A673 (cell line): ENCODE data around the gene ASCL4. TPM values are rescaled to one million over a fixed set of nuclear protein-coding genes. Genes with fewer than 3 reads are reported as not detected.

Experiments
- BruUV-seq: library from RNA; stranded (reverse); fragments of 400-500 nt; replicated peaks from 2 replicates; lab custom pipeline; 2021; lab: Mats Ljungman, UMichigan
- CTCF ChIA-PET: fragments of 300-600 bp; sonication (Branson Sonifier 250); formaldehyde crosslinking; loops from one replicate; lab custom pipeline; 2022; ENCODE audit warnings: antibody characterized with exemption; lab: Charles Lee
- POLR2A ChIA-PET: fragments of 300-600 bp; sonication (Branson Sonifier 250); formaldehyde crosslinking; loops from one replicate; lab custom pipeline; 2022; ENCODE audit warnings: antibody characterized with exemption; ENCODE audit not compliant: low non-redundant PET; lab: Charles Lee
- DNase-seq: peaks from one replicate; pipeline ENCODE4 v3.0.0-alpha.2; 2015; ENCODE audit warnings: low spot score
- H3K27ac ChIP-seq: fragments of 200-600 bp; sonication (generic); 2 replicates; pipeline ENCODE4 v1.5.1; 2016; ENCODE audit warnings: mixed run types, low read depth, mild to moderate bottlenecking, mixed read lengths, antibody characterized with exemption, low read length; ENCODE audit not compliant: poor library complexity, severe bottlenecking
- H3K27me3 ChIP-seq: fragments of 200-600 bp; sonication (generic); replicated peaks from 2 replicates; pipeline ENCODE4 v1.6.1; 2017; ENCODE audit warnings: mixed run types, low read depth, mild to moderate bottlenecking, mixed read lengths, antibody characterized with exemption, low read length; ENCODE audit not compliant: insufficient read depth, poor library complexity
- H3K36me3 ChIP-seq: fragments of 200-600 bp; sonication (generic); 2 replicates; pipeline ENCODE4 v1.6.1; 2016; ENCODE audit warnings: mixed run types, mild to moderate bottlenecking, mixed read lengths, antibody characterized with exemption, low read length; ENCODE audit not compliant: insufficient read depth, poor library complexity, severe bottlenecking
- H3K4me1 ChIP-seq: fragments of 200-600 bp; sonication (generic); 2 replicates; pipeline ENCODE4 v1.6.1; 2017; ENCODE audit warnings: mixed run types, mild to moderate bottlenecking, mixed read lengths, antibody characterized with exemption, low read length; ENCODE audit not compliant: insufficient read depth, poor library complexity, severe bottlenecking
- H3K4me3 ChIP-seq: fragments of 200-600 bp; sonication (generic); 2 replicates; pipeline ENCODE4 v1.5.1; 2016; ENCODE audit warnings: low read depth, mixed run types, mild to moderate bottlenecking, mixed read lengths, low read length; ENCODE audit not compliant: poor library complexity, severe bottlenecking
- H3K9me3 ChIP-seq: fragments of 200-600 bp; sonication (generic); 2 replicates; pipeline ENCODE4 v1.6.1; 2016; ENCODE audit warnings: mixed run types, low read depth, mild to moderate bottlenecking, mixed read lengths, antibody characterized with exemption, low read length; ENCODE audit not compliant: poor library complexity, severe bottlenecking
- EZH2 ChIP-seq: fragments of 200-600 bp; sonication (generic); IDR thresholded peaks from 2 replicates; pipeline ENCODE4 v1.6.1; 2017; ENCODE audit warnings: borderline replicate concordance, low read depth, mild to moderate bottlenecking, mixed read lengths, antibody characterized with exemption, low read length; ENCODE audit not compliant: poor library complexity, severe bottlenecking
- intact Hi-C: fragments of 100-400 bp; cut with micrococcal nuclease; formaldehyde crosslinking; loops from one replicate; pipeline ENCODE4 v1.10.0; 2022; ENCODE audit not compliant: unreplicated experiment
- total RNA-seq: library from RNA; stranded (reverse); gene quantifications from 2 replicates; pipeline ENCODE4 v1.2.3, GENCODE V29; 2021
- TF ChIP-seq, protein P1 (sequence below): fragments of 300-800, 200-600 bp; sonication (generic); conservative IDR thresholded peaks from 2 replicates; pipeline ENCODE4 v1.5.1; 2017; ENCODE audit warnings: low read depth, mild to moderate bottlenecking, antibody characterized with exemption, low read length, moderate library complexity, mixed read lengths

Gene ASCL4
- total RNA-seq, 1 experiment from 2014 or later = not detected

DNA sequence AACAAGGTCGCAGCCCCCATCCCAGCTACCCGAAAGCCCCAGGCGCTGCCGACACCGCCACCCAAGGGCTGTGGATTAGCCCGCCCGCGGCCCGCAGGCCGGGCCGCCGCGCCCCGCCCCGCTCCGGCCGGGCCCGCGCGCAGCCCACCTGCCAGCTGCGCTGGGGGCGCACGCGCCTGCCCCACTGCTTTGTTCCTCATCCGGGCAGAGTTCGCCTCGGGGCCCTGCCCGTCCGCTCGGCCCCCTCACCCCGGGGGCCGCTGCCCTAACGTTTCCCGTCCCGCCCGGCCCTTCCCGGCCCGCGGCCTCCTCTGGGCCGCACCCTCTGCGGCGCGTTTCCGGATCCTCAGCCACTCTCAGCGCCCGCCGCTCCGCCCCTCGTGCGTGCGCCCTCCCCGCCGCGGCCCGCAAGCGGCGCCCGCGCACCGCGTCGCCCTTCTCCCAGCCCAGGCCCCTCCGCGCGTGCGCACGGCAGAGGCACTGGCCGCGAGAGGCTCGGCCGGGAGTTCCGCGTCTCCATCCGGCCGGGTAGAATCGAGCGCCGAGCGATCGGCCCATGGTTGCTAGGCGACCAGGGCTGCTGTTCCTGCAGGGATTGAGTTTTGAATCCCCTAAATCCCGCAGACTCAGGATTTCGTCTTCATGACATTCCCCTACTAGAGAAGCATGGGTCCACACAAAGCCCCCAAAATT, 13.5 kb upstream of the ASCL4 start, which contains the start of gene PRDM4:
TSS of gene PRDM4 (minus strand) at position 329 of the 693 bp plus-strand sequence. CDS start 622 bp downstream, outside the sequence.
- peak; percentile 98 for DNase-seq
- BruUV-seq = no TSS peak
- no peaks in the 10 kb centered on the region for H3K9me3 ChIP-seq
- intact Hi-C loops = loop anchor here (2.0 kb wide), 1 partner anchor 124 kb away; no protein-coding TSS in a partner anchor
- peaks cover 16% of the 10 kb centered on the region for H3K4me1 ChIP-seq
- ChIA-PET CTCF (no interaction called here), POLR2A (no interaction called here)
- peak within 1 kb of the TSS; percentile 56 for H3K27ac ChIP-seq
- no peak for TF ChIP-seq EZH2
- TF ChIP-seq, protein P1, sequence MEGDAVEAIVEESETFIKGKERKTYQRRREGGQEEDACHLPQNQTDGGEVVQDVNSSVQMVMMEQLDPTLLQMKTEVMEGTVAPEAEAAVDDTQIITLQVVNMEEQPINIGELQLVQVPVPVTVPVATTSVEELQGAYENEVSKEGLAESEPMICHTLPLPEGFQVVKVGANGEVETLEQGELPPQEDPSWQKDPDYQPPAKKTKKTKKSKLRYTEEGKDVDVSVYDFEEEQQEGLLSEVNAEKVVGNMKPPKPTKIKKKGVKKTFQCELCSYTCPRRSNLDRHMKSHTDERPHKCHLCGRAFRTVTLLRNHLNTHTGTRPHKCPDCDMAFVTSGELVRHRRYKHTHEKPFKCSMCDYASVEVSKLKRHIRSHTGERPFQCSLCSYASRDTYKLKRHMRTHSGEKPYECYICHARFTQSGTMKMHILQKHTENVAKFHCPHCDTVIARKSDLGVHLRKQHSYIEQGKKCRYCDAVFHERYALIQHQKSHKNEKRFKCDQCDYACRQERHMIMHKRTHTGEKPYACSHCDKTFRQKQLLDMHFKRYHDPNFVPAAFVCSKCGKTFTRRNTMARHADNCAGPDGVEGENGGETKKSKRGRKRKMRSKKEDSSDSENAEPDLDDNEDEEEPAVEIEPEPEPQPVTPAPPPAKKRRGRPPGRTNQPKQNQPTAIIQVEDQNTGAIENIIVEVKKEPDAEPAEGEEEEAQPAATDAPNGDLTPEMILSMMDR = no peak; the same call in 1 of the 2 replicates
- peak within 1 kb of the TSS; percentile 95 for H3K4me3 ChIP-seq
- H3K27me3 ChIP-seq = no peaks in the 10 kb centered on the region
- H3K36me3 ChIP-seq = peaks cover 32% of the 10 kb centered on the region

DNA sequence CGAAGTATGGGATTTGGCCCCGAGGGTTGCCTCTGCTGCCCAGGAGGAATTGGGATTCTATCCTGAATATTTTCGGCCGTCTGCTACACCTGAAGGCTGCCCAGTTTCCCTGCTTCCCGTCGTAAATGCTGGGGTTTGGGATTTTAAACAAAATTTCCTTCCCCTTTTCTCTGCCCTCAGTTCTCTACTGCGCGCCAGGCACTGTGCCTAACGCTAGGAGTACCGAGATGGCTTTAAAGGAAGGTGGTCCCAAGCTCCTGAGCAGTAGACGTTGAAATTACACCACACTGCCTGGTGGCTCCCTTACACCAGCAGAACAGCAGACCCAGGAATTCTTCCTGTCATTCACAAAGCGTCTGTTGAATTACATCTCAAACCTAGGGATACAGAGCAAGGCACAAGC, 13.0 kb upstream of the ASCL4 start:
- no TSS peak for BruUV-seq

DNA sequence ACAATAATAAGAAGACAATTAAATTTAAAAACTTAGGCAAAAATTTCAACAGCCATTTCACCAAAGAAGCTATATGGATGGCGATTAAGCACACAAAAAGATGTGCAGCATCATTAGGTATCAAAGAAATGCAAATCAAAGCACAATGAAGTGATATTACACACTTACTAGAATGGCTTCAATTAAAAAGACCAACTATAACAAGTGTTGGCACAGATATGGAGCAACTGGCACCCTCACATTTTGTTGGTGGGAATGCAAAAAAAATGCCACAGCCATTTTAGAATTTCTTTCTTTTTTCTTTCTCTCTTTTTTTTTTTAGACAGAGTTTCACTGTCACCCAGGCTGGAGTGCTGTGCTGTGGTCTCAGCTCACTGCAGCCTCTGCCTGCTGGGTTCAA, 11.6 kb upstream of the ASCL4 start:
- no peak for TF ChIP-seq EZH2
- ChIA-PET CTCF (no interaction called here), POLR2A (no interaction called here)
- Histone ChIP-seq H3K36me3 (peaks cover 14% of the 10 kb centered on the region), H3K27ac (no peak overlapping the region), H3K27me3 (peaks cover under 1% of the 10 kb centered on the region), H3K4me1 (peaks cover 16% of the 10 kb centered on the region), H3K4me3 (no peak overlapping the region), H3K9me3 (no peaks in the 10 kb centered on the region)
- BruUV-seq = no TSS peak
- intact Hi-C loops = no loop called here
- DNase-seq = no peak

More for the DNA sequence above, 13.0 kb upstream of the ASCL4 start:
- Histone ChIP-seq H3K4me3 (peak overlapping the region; percentile 95), H3K27ac (no peak overlapping the region), H3K9me3 (no peaks in the 10 kb centered on the region), H3K4me1 (peaks cover 16% of the 10 kb centered on the region), H3K36me3 (peaks cover 26% of the 10 kb centered on the region), H3K27me3 (no peaks in the 10 kb centered on the region)
- ChIA-PET CTCF (no interaction called here), POLR2A (no interaction called here)
- peak; percentile 15 for DNase-seq
- intact Hi-C loops = loop anchor here (2.0 kb wide), 1 partner anchor 123 kb away; no protein-coding TSS in a partner anchor
- TF ChIP-seq, protein P1 = no peak
- no peak for TF ChIP-seq EZH2
